GM06990 (cell line): Measurements from ENCODE around the gene ITK.

Experiments used
- DNase-seq: peaks from one replicate; pipeline ENCODE4 v3.0.0-alpha.2; 2011; ENCODE audit not compliant: insufficient read length; ENCODE audit errors: extremely low read depth
- H3K27me3 ChIP-seq: replicated peaks from 2 replicates; pipeline ENCODE4 v1.6.0; 2011; ENCODE audit warnings: low read length; ENCODE audit not compliant: control insufficient read depth, insufficient read depth
- H3K36me3 ChIP-seq: 2 replicates; pipeline ENCODE4 v1.5.1; 2011; ENCODE audit warnings: low read length; ENCODE audit not compliant: control insufficient read depth, insufficient read depth
- H3K4me3 ChIP-seq: replicated peaks from 2 replicates; pipeline ENCODE4 v1.5.1; 2011; ENCODE audit warnings: low read depth, mild to moderate bottlenecking, control low read depth, low read length
- TF ChIP-seq, protein P1 (sequence below): IDR thresholded peaks from 2 replicates; pipeline ENCODE4 v1.5.1; 2011; ENCODE audit warnings: low read length, control low read depth, mild to moderate bottlenecking, inconsistent platforms; ENCODE audit not compliant: insufficient read depth, poor library complexity, severe bottlenecking

ITK gene

DNA sequence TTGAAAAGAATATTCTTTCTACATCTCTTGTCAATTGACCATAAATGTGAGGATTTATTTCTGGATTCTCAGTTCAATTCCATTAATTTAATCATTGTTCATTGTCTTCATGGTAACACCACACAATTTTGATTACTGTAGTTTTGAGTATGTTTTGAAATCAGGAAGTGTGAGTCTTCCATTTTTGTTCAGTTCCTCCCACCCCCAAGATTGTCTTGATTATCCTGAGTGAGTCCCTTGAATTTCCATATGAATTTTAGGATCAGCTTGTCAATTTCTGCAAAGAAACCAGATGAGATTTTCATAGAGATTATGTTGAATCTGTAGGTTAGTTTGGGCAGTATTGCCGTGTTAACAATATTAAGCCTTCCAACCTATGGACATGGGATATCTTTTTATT is 94.8 kb downstream of the ITK start:
- no peak overlapping the region for H3K4me3 ChIP-seq
- TF ChIP-seq, protein P1, sequence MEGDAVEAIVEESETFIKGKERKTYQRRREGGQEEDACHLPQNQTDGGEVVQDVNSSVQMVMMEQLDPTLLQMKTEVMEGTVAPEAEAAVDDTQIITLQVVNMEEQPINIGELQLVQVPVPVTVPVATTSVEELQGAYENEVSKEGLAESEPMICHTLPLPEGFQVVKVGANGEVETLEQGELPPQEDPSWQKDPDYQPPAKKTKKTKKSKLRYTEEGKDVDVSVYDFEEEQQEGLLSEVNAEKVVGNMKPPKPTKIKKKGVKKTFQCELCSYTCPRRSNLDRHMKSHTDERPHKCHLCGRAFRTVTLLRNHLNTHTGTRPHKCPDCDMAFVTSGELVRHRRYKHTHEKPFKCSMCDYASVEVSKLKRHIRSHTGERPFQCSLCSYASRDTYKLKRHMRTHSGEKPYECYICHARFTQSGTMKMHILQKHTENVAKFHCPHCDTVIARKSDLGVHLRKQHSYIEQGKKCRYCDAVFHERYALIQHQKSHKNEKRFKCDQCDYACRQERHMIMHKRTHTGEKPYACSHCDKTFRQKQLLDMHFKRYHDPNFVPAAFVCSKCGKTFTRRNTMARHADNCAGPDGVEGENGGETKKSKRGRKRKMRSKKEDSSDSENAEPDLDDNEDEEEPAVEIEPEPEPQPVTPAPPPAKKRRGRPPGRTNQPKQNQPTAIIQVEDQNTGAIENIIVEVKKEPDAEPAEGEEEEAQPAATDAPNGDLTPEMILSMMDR: no peak
- H3K27me3 ChIP-seq: no peaks in the 10 kb centered on the region
- no peak for DNase-seq
- no peaks in the 10 kb centered on the region; the same call in 1 of the 2 replicates for H3K36me3 ChIP-seq

DNA sequence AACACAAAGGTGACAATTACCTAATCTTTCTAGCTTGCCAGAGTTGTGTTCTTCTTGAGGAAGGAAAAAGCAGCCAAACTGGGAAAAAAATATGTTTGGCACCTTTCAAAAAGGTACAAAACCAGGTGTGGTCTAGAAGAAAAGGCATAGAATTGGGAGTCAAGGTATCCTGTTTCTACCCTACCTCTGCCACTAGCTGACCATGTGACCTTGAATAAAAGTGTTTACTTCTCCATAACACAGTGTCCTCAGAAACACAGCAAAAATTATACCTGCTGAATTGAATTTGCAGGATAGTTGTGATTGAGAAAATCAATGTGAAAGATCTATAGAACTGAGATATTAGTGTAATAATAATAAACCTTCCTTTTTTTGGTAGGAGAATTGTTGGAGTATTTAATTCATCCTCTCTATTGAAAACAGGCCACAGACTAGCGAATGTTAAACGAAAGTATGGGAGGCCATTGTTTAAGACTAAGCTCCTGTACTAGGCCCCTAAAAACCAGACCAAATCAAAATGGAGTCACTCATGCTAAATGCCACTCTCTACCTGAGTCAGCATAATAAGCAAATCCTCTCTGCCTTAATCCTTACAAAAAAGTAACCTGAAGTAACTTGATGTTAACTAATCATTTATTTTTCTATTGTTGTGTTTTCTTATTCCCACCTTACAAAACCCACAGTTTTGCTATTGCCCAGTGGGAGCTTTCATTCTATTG is 97.8 kb downstream of the ITK start:
- no peak for DNase-seq
- Histone ChIP-seq H3K36me3 (no peaks in the 10 kb centered on the region; the same call in 1 of the 2 replicates), H3K4me3 (no peak overlapping the region), H3K27me3 (no peaks in the 10 kb centered on the region)
- TF ChIP-seq, protein P1: no peak

DNA sequence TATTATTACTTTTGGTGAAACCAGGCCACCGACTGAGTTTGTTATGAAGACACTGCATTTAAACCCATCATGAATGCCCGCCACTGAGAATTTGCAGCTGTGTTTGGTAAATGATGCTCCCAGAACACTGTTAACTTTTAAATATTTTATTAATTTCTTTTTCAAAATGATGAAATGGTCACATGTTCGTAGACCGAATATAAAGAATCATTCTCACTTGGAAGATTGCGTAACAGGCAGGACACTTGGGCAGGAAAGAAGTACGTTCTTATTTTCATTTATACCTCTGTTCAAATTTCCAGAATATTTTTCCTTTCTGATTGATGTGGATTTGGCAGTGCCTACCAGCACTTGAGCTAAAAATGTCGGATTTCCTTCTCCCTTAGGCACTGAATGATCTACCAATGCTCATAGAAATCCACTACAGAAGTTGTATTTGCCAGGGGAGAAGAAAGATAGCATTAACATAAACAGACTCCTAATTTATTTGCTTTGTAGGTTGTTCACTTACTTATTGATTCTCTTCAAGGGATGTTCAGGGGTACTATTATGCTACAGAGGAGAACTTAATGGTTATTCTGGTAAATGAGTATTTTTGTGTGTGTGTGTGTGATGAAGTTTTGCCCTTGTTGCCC is 99.1 kb downstream of the ITK start:
- DNase-seq: no peak
- TF ChIP-seq, protein P1: no peak
- Histone ChIP-seq H3K4me3 (no peak overlapping the region), H3K36me3 (no peaks in the 10 kb centered on the region; the same call in 1 of the 2 replicates), H3K27me3 (no peaks in the 10 kb centered on the region)

DNA sequence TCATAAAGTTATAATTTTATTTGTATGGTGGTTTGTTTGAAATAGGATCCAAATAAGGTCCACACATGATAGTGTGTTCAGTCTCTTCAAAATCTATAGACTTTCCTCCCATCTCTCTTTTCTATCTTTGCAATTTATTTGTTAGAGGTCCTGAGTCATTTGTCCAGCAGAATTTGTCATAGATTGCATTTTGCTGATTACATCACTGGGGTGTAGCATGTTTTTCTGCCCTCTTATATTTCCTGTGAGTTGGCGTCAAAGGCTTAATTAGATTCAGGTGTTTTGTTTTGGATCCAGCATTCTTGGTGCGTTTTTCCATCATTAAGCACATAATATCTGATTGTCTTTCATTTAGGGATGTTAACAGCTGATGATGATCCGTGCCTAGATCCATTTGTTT is 100.3 kb downstream of the ITK start:
- Histone ChIP-seq H3K4me3 (no peak overlapping the region), H3K36me3 (peaks cover 5% of the 10 kb centered on the region), H3K27me3 (no peaks in the 10 kb centered on the region)
- TF ChIP-seq, protein P1: no peak
- no peak for DNase-seq

DNA sequence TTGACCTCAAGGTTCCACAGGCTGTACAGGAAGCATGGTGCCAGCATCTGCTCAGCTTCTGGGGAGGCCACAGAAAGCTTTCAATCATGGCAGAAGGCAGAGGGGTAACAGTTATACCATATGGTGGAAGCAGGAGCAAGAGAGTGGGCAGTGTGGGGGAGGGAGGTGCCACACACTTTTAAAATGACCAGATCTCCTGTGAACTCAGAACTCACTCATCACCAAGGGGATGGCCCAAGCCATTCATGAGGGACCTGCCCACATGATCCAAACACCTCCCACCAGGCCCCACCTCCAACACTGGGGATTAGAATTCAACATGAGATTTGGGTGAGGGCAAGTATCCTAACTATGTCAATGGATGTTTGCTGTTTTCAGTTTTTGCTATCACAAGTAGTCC is 101.5 kb downstream of the ITK start:
- Histone ChIP-seq H3K4me3 (no peak overlapping the region), H3K36me3 (peaks cover 11% of the 10 kb centered on the region), H3K27me3 (no peaks in the 10 kb centered on the region)
- TF ChIP-seq, protein P1: no peak
- no peak for DNase-seq
